GM12892 (cell line): ENCODE results near the gene WBP4.

Source experiments
- POLR2AphosphoS5 ChIP-seq: IDR thresholded peaks from 2 replicates; pipeline ENCODE4 v1.6.1; 2011; ENCODE audit warnings: low read depth, low read length, control low read depth
- TAF1 ChIP-seq: IDR thresholded peaks from 2 replicates; pipeline ENCODE4 v1.6.1; 2011; ENCODE audit warnings: low read depth, mild to moderate bottlenecking, control low read depth, low read length, borderline replicate concordance

DNA sequence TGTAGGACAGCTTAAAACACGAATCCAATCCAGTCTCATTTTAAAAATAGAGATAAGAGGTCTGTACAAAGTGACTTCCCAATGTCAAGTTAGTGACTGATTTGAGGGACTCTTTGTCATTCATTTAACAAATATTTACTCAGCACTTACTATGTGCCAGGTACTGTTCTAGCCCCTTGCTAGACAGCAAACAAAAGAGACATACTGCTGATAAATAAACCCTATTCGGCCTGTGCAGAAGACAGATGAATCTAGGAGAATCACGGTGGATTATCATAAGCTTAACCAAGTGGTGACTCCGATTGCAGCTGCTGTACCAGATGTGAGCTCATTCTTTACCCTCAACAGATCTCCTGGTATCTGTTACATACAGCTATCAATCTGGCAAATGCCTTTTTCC lies 35.8 kb upstream of the WBP4 start:
- TF ChIP-seq POLR2AphosphoS5 (no peak), TAF1 (no peak)
